NCI-H774 (cell line): ENCODE results near the gene GRM6.

ENCODE experiments used
- DNase-seq: peaks from one replicate; lab custom pipeline; 2025; lab: John Stamatoyannopoulos, UW

The GRM6 gene

DNA sequence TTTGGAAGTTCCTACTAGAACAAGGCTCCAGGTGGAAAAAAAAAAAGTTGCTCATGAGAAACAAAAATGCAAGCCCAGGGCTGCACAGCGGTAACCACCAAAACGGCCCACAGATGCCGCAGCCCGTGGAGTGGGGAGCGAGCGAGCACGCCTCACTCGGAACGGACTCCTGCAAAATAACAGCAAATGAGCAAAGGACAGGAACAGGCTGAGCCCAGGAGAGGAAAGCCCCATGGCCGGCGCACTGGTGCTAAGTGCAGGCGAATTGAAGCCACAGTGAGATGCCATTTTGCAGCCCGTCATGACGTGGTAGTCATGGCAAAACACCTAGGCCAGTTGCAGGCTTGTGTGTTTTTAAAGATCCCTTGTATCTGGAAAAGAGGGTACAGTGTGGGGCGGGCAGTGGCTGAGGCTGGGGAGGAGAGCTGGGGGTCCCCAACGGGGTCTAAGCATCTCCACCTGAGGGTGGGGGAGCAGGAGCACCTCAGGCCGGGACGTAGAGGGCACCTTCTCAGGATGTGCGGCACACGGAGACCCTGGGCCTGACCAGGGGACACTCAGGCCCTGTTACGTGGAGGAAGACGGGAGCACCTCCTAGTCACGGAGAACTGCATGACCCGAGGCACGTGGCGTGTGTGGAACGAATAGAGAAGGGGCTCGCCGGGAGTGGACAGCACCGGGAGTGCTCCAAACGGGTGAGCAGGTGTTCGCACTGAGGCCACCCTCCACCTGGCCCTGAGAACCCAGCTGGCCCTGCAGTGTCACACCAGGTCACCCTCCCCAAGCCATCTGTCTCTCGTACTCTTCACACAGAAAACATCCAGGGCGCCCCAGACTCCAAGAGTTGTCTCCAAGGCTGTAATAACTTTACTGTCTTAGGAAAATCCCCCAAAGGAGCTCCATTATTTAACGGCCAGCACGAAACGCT, 10.7 kb downstream of the GRM6 start:
- DNase-seq: no peak

DNA sequence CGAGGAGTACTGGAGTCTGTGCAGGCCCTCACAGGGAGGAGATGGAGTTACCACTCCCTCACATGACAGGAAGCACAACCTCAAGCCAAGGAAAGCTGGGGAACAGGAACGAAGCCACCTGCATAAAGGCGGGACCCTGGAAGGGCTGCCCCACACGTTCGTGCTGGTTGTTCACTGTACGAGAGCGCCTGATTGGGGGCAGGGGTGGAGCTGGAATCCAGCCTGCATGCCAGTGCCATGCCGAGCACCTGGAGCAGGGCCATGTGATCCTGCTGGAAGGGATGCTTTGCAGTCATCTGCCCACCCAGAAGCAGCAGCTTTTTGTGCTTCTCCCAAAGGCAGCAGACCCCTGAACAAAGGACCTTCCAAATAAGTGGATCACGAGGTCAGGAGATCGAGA, 11.4 kb downstream of the GRM6 start:
- DNase-seq: no peak

DNA sequence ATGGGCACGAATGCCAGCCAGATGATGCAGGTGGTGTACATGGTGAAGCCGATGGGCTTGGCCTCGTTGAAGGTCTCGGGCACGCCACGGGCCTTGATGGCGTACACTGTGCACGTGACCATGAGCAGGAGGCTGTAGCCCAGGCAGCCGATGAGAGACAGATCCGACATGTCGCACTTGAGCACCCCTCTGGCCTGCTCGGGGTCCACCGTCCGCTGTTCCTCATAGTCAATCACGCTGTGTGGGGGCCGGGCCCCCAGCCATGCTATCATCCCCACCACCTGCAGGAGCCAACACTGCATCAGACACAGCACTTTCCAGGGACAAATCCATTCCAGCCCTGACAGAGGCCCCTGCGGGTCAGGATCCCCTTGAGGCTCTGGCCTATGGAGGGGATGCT, 12.2 kb downstream of the GRM6 start:
- no peak for DNase-seq

DNA sequence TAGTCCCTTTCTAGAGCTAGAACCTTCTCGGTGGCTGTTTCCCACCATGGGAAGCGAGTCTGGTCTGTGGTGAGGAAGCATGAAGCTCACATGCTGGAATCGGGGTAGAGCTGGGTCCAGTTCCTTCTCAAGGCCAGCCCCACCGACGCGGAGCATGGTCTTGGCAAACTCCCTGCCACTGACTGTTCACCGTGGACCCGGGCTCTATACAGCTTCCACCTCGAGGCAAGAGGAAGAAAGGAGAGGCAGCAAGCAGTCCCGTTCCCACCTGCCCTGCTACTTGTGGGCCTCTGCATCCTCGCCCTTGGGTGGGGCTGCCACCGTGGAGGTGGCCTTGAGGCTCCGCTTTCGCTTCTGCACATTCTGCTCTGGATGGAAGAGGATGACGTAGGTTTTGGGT, 13.7 kb downstream of the GRM6 start:
- no peak for DNase-seq

DNA sequence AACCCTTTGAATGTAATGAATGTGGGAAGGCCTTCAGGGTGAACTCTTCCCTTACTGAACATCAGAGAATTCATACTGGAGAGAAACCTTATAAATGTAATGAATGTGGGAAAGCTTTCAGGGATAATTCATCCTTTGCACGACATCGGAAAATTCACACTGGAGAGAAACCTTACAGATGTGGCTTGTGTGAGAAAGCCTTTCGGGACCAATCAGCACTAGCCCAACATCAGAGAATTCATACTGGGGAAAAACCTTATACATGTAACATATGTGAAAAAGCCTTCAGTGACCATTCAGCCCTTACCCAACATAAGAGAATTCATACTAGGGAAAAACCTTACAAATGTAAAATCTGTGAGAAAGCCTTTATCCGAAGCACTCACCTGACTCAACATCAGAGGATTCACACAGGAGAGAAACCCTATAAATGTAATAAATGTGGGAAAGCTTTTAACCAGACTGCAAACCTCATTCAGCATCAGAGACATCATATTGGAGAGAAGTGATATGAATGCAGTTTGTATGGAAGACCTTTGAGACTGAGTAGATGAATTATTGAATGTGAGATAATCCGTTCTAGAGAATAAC, 29.6 kb downstream of the GRM6 start:
- no peak for DNase-seq

DNA sequence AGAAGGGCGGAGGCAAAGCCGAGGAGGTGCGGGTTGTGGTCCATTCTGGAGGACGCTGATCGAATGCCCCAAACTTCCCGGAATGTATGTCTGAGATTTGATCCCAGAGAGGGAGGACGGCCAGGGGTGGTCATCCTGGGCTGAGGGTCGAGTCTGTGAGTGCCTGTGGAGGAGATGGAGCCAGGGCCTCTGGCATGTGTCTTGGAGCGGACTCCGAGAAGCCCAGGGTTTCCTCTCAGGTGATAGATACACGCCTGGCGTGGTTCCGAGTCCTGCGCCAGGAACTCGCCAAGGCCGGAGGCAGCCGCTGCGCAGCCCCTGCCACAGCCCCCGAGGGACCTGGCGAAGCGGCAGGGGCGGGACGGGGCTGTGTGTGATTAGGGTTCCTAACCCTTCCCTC, 53.8 kb downstream of the GRM6 start:
- no peak for DNase-seq

DNA sequence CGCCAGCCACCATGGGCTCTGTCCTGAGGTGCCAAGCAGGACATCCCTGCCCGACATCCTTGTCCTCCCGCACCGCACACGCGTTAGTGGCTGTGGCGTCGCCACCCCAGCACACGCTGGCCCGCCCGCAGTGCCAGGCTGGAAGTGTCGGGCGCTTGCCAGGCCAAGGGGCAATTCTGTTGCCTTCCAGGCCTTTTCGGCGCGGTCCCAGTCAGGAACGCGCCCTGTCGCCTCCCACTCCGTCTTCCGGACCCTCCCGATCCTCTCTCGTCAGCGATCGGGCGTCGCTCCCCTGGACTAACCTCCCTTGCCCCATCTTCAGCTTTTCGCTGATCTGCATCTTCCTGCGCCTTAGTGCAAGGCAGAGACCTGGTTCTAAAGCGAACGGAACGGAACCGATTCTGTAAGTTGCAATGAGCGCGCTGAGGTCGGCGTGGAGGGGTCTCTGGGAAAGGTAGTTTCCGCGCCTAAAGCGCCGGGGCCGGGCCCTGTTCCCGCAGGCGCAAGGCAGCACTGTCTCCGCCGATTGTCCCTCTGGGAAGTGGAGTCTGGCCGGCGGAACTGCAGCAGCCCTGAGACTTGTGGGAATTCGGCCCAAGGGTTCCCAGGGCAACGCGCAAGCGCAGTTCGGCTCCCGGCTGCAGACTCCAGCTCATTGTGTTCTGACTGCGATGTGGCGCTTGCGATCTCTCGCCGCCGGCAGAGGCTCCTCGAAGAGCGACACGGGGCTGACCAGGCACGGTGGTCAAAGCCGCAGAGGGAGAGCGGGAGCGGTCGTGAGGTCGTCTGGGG, 54.4 kb downstream of the GRM6 start, which contains the start of gene ZNF454:
ZNF454 (plus strand) TSS at position 630 of the 792 bp plus-strand sequence. CDS start 1,594 bp downstream, outside the sequence.
- peak; percentile 6 for DNase-seq

DNA sequence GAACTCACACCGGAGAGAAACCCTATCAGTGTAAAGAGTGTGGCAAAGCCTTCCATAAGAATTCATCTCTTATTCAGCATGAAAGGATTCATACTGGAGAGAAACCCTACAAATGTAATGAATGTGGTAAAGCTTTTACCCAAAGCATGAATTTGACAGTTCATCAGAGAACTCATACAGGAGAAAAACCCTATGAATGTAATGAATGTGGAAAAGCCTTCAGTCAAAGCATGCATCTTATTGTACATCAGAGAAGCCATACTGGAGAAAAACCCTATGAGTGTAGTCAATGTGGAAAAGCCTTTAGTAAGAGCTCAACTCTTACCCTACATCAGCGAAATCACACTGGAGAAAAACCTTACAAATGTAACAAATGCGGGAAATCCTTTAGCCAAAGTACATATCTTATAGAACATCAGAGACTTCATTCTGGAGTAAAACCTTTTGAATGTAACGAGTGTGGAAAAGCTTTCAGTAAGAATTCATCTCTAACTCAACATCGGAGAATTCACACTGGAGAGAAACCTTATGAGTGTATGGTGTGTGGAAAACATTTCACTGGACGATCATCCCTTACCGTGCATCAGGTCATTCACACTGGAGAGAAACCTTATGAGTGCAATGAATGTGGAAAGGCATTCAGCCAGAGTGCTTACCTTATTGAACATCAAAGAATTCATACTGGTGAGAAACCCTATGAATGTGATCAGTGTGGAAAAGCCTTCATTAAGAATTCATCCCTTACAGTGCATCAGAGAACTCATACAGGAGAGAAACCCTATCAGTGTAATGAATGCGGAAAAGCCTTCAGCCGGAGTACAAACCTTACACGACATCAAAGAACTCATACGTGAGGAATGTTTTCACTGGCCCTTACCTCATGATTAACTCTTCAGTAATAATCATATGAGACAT, 63.0 kb downstream of the GRM6 start:
- no peak for DNase-seq
